Measurements from ENCODE around the gene RUSC2.

DNA sequence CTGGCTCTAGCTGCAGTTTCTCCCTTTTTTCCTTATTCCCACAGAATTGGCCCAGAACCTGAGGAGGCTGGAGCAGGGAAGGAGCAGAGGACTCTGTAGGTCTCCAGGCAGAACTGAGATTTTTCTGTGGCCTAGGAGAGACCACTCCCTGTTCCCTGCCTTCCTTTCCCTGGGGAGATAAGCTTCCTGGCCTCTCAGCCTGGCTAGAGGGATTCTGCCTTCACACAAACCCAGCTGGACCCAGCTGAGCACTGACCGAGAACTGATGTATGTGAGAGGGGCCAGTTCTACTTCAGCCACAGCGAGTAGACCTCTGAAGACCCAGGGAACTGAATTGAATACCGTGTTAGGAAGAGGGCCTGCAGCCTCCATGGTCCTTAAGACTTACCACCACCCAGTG is 48.0 kb downstream of the RUSC2 start:
- TF ChIP-seq, protein P1, sequence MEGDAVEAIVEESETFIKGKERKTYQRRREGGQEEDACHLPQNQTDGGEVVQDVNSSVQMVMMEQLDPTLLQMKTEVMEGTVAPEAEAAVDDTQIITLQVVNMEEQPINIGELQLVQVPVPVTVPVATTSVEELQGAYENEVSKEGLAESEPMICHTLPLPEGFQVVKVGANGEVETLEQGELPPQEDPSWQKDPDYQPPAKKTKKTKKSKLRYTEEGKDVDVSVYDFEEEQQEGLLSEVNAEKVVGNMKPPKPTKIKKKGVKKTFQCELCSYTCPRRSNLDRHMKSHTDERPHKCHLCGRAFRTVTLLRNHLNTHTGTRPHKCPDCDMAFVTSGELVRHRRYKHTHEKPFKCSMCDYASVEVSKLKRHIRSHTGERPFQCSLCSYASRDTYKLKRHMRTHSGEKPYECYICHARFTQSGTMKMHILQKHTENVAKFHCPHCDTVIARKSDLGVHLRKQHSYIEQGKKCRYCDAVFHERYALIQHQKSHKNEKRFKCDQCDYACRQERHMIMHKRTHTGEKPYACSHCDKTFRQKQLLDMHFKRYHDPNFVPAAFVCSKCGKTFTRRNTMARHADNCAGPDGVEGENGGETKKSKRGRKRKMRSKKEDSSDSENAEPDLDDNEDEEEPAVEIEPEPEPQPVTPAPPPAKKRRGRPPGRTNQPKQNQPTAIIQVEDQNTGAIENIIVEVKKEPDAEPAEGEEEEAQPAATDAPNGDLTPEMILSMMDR (IDR thresholded peaks at IDR 0.05; ENCODE audit: borderline replicate concordance, extremely low read depth, low read length, poor library complexity, severe bottlenecking): no peak
- TF ChIP-seq EZH2 (IDR thresholded peaks at IDR 0.05; ENCODE audit: borderline replicate concordance, low read depth, low read length, severe bottlenecking): no peak

Data from DND-41 (cell line).